HepG2 (cell line): ENCODE results near the gene ALX3. TPM values are rescaled to one million over a fixed set of nuclear protein-coding genes. Genes with fewer than 3 reads are reported as not detected.

ENCODE experiments used
- ATAC-seq: fragments of 200-7000 bp; cut with Tn5 transposase; 3 replicates; pipeline ENCODE4 v1.9.1; 2020; ENCODE audit warnings: mild to moderate bottlenecking, moderate library complexity
- BruUV-seq: library from RNA; stranded (reverse); fragments of 400-500 nt; replicated peaks from 2 replicates; lab custom pipeline; 2021; lab: Mats Ljungman, UMichigan
- CTCF ChIA-PET: fragments of 300-600 bp; formaldehyde crosslinking; extraction: SDS; loops from one replicate; lab custom pipeline; 2021; ENCODE audit warnings: low total read pairs, inconsistent platforms, low intra/inter-chr PET ratio; lab: Yijun Ruan, JAX
- POLR2A ChIA-PET: fragments of 350-600 bp; sonication (Branson Sonifier 250); formaldehyde crosslinking; loops from one replicate; lab custom pipeline; 2020; ENCODE audit warnings: antibody characterized with exemption, inconsistent platforms; lab: Yijun Ruan, JAX
- DNase-seq: peaks from one replicate; pipeline ENCODE4 v3.0.0-alpha.2; 2015; ENCODE audit warnings: low spot score
- FAIRE-seq: peaks from 3 replicates; lab custom pipeline; 2011; peaks lifted over from hg19 to GRCh38; lab: Jason Lieb, UNC
- H2AFZ ChIP-seq: one replicate; pipeline ENCODE4 v1.6.1; 2011; ENCODE audit warnings: low read length, inconsistent platforms
- H3K27ac ChIP-seq: fragments of 300-600 bp; 3 replicates; pipeline ENCODE4 v1.8.0; 2011; ENCODE audit warnings: mixed run types, mild to moderate bottlenecking, mixed read lengths, low read length, inconsistent platforms; ENCODE audit not compliant: insufficient read depth; ENCODE audit errors: extremely low read length
- H3K27me3 ChIP-seq, 2 experiments: fragments of 200-600 bp in 1 of 2; 2 replicates in 1 of 2; 3 replicates in 1 of 2; pipeline versions ENCODE4 v1.6.0 to v1.8.0; 2011; ENCODE audit warnings: low read length in 2 of 2, mild to moderate bottlenecking in 2 of 2, moderate library complexity in 2 of 2, inconsistent platforms in 1 of 2; ENCODE audit not compliant: insufficient read depth in 2 of 2, control insufficient read depth in 1 of 2
- H3K36me3 ChIP-seq, 2 experiments: fragments of 200-600 bp in 1 of 2; replicated peaks in 1 of 2; 2 replicates in 1 of 2; 3 replicates in 1 of 2; pipeline versions ENCODE4 v1.5.1 to v1.8.0; 2011; ENCODE audit warnings: low read length in 2 of 2, inconsistent platforms in 1 of 2; ENCODE audit not compliant: insufficient read depth in 2 of 2, control insufficient read depth in 1 of 2
- H3K4me1 ChIP-seq: 2 replicates; pipeline ENCODE4 v1.5.1; 2012; ENCODE audit warnings: low read length, inconsistent platforms; ENCODE audit not compliant: insufficient read depth
- H3K4me2 ChIP-seq: 2 replicates; pipeline ENCODE4 v1.6.0; 2011; ENCODE audit warnings: low read depth, low read length, inconsistent platforms
- H3K4me3 ChIP-seq, 3 experiments: fragments of 200-600 bp in 1 of 3; sonication (generic), shearing (Covaris generic) in 1 of 3; replicated peaks in 1 of 3; 2 replicates each; pipeline ENCODE4 v1.5.1; 2011 to 2016; ENCODE audit warnings: low read length in 3 of 3, inconsistent platforms in 2 of 3, low read depth in 2 of 3, mild to moderate bottlenecking in 2 of 3, control low read depth in 1 of 3, mixed read lengths in 1 of 3; ENCODE audit not compliant: insufficient read depth in 1 of 3
- H3K79me2 ChIP-seq: one replicate; pipeline ENCODE4 v1.6.1; 2011; ENCODE audit warnings: low read length, inconsistent platforms; ENCODE audit not compliant: insufficient read depth
- H3K9ac ChIP-seq: 2 replicates; pipeline ENCODE4 v1.6.0; 2011; ENCODE audit warnings: mild to moderate bottlenecking, low read depth, low read length, inconsistent platforms; ENCODE audit not compliant: insufficient read depth
- H3K9me3 ChIP-seq: 2 replicates; pipeline ENCODE4 v1.5.1; 2012; ENCODE audit warnings: mild to moderate bottlenecking, low read length
- H4K20me1 ChIP-seq: 2 replicates; pipeline ENCODE4 v1.6.0; 2011; ENCODE audit warnings: inconsistent platforms, mild to moderate bottlenecking, low read length, moderate library complexity; ENCODE audit not compliant: insufficient read depth
- CHD4 ChIP-seq: fragments of 200-600 bp; sonication (generic); IDR thresholded peaks from 2 replicates; pipeline ENCODE4 v1.7.0; 2017; ENCODE audit warnings: mild to moderate bottlenecking, low read length, borderline replicate concordance
- EED ChIP-seq: sonication (generic); formaldehyde crosslinking; IDR thresholded peaks from 2 replicates; pipeline ENCODE4 v1.5.0; 2020; ENCODE audit warnings: mild to moderate bottlenecking, missing genetic modification reagents
- KMT2A ChIP-seq: sonication (generic); formaldehyde crosslinking; IDR thresholded peaks from 2 replicates; pipeline ENCODE4 v1.4.0; 2020; ENCODE audit warnings: missing genetic modification reagents
- MEIS1 ChIP-seq: sonication (generic); formaldehyde crosslinking; IDR thresholded peaks from 2 replicates; pipeline ENCODE4 v1.9.0; 2021; ENCODE audit warnings: mild to moderate bottlenecking, missing genetic modification reagents, moderate library complexity, borderline replicate concordance
- NFYB ChIP-seq: sonication (generic); formaldehyde crosslinking; IDR thresholded peaks from 2 replicates; pipeline ENCODE4 v1.4.0; 2020; ENCODE audit warnings: missing genetic modification reagents
- PAF1 ChIP-seq: IDR thresholded peaks from 2 replicates; pipeline ENCODE4 v1.6.1; 2016; ENCODE audit warnings: missing genetic modification reagents, missing compliant biosample characterization
- PLRG1 ChIP-seq: fragments of 450-650 bp; conservative IDR thresholded peaks from 2 replicates; pipeline ENCODE4 v1.6.1; 2016
- TARDBP ChIP-seq: sonication (generic); formaldehyde crosslinking; IDR thresholded peaks from 2 replicates; pipeline ENCODE4 v1.8.0; 2022; ENCODE audit warnings: mild to moderate bottlenecking, missing genetic modification reagents
- ZNF564 ChIP-seq: sonication (generic); formaldehyde crosslinking; IDR thresholded peaks from 2 replicates; pipeline ENCODE4 v1.8.1; 2023; ENCODE audit warnings: mild to moderate bottlenecking, missing genetic modification reagents
- ZNF878 ChIP-seq: sonication (generic); formaldehyde crosslinking; IDR thresholded peaks from 2 replicates; pipeline ENCODE4 v1.8.1; 2023; ENCODE audit warnings: mild to moderate bottlenecking, missing genetic modification reagents, moderate library complexity
- WGBS: methylation state at CpG from one replicate; pipeline ENCODE4 v1.1.6; 2017; ENCODE audit warnings: low lambda C conversion rate; 5-methylcytosine and 5-hydroxymethylcytosine counted together
- in situ Hi-C: cut with HindIII; loops from 2 replicates; pipeline ENCODE4 v1.10.0; 2017; ENCODE audit warnings: low pct_unique_long_range_greater_than_20kb; ENCODE audit not compliant: extremely low pct_ligation_motif_present
- intact Hi-C: fragments of 100-400 bp; cut with micrococcal nuclease; formaldehyde crosslinking; loops from one replicate; pipeline ENCODE4 v1.10.0; 2022; ENCODE audit not compliant: unreplicated experiment
- polyA plus RNA-seq, 8 experiments: library from polyadenylated mRNA; depleted of rRNA in 3 of 8; stranded (reverse) in 7 of 8; unstranded in 1 of 8; fragments of >200 nt; fragmentation: Illumina TruSeq in 4 of 8; extraction: Trizol in 4 of 8; gene quantifications; 2 replicates each; pipeline versions ENCODE4 v1.2.1 to v1.2.3, GENCODE V29; 2011 to 2016; ENCODE audit warnings: low read depth in 4 of 8, missing spikeins in 1 of 8, mixed read lengths in 1 of 8; ENCODE audit not compliant: insufficient read depth in 1 of 8
- total RNA-seq, 5 experiments: library from RNA; depleted of rRNA; stranded (reverse); fragments of >200 nt; fragmentation: Illumina TruSeq; extraction: Trizol; gene quantifications; 2 replicates each; pipeline ENCODE4 v1.2.3, GENCODE V29; 2016; ENCODE audit warnings: low read depth in 1 of 5
- TF ChIP-seq, protein P1 (sequence below): sonication (generic); formaldehyde crosslinking; IDR thresholded peaks from 2 replicates; pipeline ENCODE4 v1.4.0; 2020; ENCODE audit warnings: missing genetic modification reagents
- TF ChIP-seq, protein P2 (sequence below): IDR thresholded peaks from 2 replicates; pipeline ENCODE4 v1.6.1; 2016; ENCODE audit warnings: mild to moderate bottlenecking

The ALX3 gene
- total and polyA plus RNA-seq, 2 of the 13 experiments (the other 11 are each of a cell fraction or from before 2014, with no cell fraction given), result not detected

DNA sequence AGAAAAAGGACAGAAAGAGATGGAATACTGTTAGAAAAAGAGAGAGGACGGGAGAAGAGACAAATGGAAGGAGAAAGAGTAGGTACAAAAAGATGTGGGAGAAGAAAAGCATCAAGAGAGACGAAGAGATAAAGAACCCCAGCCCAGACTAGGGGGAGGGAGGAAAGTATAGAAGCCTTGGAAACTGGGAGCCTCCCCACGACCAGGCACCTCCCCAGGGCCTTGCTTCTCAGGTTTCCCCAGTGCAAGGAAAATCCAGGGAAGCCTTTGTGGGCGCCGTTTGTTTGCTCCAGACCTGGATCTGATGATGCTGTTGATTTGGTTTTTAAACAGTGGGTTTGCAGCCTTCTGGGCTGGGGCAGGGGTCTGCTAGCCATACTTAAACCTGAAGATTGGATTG, 15.2 kb upstream of the ALX3 start:
- 25% methylated on average over 3 of the region's 5 CpGs for WGBS
- no peaks in the 10 kb centered on the region for H3K36me3 ChIP-seq
- ChIA-PET CTCF (no interaction called here), POLR2A (no interaction called here)
- no peak for ATAC-seq
- intact Hi-C loops (no loop called here), in situ Hi-C loops (no loop called here)
- DNase-seq, result no peak
- no TSS peak for BruUV-seq
- H4K20me1 ChIP-seq, result no peaks in the 10 kb centered on the region
- no peak for FAIRE-seq
- H3K79me2 ChIP-seq, result no peaks in the 10 kb centered on the region
- H3K9ac ChIP-seq, result no peak overlapping the region
- H3K4me2 ChIP-seq, result no peak overlapping the region
- no peak overlapping the region for H3K4me3 ChIP-seq
- TF ChIP-seq CHD4, result no peak
- no peak for TF ChIP-seq PAF1 (CRISPR knock-in tag)
- TF ChIP-seq PLRG1, result no peak
- H3K27me3 ChIP-seq, result peaks cover 5 to 59% of the 10 kb centered on the region in 2 experiments; a peak in 3 of 5 replicates
- H3K4me1 ChIP-seq, result peaks cover 14% of the 10 kb centered on the region; the same call in 1 of the 2 replicates
- no peaks in the 10 kb centered on the region for H3K9me3 ChIP-seq
- no peak overlapping the region for H3K27ac ChIP-seq
- no peak overlapping the region for H2AFZ ChIP-seq

DNA sequence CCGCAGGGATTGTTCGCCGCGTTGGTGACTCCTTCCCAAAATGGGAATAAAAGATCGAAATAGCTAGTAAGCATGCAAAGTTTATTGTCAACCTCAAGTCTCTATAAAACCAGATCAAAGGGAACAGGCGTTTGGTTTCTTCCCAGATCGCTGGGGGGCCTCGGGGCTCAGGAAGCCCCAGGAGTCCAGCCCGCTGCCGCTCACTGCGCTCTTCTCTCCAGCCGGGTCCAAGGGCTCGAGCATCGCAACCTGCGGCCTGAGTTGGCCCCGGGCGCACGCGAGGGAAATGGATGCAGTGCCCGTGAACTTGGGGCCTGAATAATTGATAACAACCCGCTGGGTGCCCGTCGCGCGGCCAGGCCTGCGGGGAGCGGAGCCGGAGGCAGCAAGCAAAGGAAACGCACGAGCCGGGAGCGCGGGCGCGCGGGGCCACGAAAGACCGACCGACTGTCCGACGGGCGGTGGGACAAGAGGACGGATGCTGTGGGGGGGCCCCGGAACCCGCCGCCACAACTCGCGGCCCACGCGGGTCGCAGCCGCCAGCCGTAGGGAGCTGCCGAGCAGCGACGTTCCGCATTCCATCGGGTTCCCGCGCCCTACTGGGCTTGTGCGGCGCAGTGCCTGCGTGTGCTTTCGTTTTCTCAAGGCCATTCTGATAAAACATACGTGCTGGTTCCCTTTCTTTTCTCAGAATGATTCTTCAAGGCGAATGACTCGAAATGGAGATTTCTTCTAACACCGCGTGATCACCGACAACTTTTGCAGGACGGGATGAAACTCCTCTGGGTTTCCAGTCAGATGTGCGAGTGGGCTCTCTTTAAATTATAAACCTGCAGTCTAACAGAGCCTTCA, 14.0 kb upstream of the ALX3 start:
- in situ Hi-C loops, result no loop called here
- H3K27me3 ChIP-seq, result peaks cover 3 to 55% of the 10 kb centered on the region in 2 experiments; a peak in 3 of 5 replicates
- DNase-seq (no peak), ATAC-seq (peak; percentile 67), FAIRE-seq (no peak)
- H3K4me1 ChIP-seq, result peaks cover 11% of the 10 kb centered on the region; the same call in 1 of the 2 replicates
- H3K9me3 ChIP-seq, result no peaks in the 10 kb centered on the region
- intact Hi-C loops, result no loop called here
- BruUV-seq, result no TSS peak
- H3K4me3 ChIP-seq, result peak overlapping the region; percentile 31 to 65 (median 59); a peak in 5 of 6 replicates
- H3K4me2 ChIP-seq, result peak overlapping the region; percentile 54
- no peak overlapping the region for H3K27ac ChIP-seq
- POLR2A ChIA-PET, result no interaction called here
- CTCF ChIA-PET, result no interaction called here
- H3K9ac ChIP-seq, result peak overlapping the region; percentile 28; the same call in 1 of the 2 replicates
- no peak overlapping the region for H2AFZ ChIP-seq
- no peaks in the 10 kb centered on the region for H4K20me1 ChIP-seq
- no peaks in the 10 kb centered on the region for H3K79me2 ChIP-seq
- 26% methylated on average over 43 of the region's 72 CpGs for WGBS
- H3K36me3 ChIP-seq, result no peaks in the 10 kb centered on the region
- TF ChIP-seq EED, result no peak
- TF ChIP-seq, protein P1, sequence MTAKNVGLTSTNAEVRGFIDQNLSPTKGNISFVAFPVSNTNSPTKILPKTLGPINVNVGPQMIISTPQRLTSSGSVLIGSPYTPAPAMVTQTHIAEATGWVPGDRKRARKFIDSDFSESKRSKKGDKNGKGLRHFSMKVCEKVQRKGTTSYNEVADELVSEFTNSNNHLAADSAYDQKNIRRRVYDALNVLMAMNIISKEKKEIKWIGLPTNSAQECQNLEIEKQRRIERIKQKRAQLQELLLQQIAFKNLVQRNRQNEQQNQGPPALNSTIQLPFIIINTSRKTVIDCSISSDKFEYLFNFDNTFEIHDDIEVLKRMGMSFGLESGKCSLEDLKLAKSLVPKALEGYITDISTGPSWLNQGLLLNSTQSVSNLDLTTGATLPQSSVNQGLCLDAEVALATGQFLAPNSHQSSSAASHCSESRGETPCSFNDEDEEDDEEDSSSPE (CRISPR knock-in tag), result peak; percentile 66
- TF ChIP-seq ZNF564 (CRISPR knock-in tag), result peak; percentile 68; the same call in 1 of the 2 replicates
- TF ChIP-seq, protein P2, sequence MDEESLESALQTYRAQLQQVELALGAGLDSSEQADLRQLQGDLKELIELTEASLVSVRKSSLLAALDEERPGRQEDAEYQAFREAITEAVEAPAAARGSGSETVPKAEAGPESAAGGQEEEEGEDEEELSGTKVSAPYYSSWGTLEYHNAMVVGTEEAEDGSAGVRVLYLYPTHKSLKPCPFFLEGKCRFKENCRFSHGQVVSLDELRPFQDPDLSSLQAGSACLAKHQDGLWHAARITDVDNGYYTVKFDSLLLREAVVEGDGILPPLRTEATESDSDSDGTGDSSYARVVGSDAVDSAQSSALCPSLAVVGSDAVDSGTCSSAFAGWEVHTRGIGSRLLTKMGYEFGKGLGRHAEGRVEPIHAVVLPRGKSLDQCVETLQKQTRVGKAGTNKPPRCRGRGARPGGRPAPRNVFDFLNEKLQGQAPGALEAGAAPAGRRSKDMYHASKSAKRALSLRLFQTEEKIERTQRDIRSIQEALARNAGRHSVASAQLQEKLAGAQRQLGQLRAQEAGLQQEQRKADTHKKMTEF (CRISPR knock-in tag), result peak; percentile 46; the same call in 1 of the 2 replicates
- TF ChIP-seq KMT2A, result 0 out of 2 replicates have a peak, but pooled peaks have one; percentile 23
- no peak for TF ChIP-seq NFYB (CRISPR knock-in tag)
- TF ChIP-seq MEIS1 (CRISPR knock-in tag), result no peak
- TF ChIP-seq ZNF878, result no peak
- 0 out of 2 replicates have a peak, but pooled peaks have one; percentile 32 for TF ChIP-seq TARDBP
